A673 (cell line): ENCODE measurements around the gene SSBP2.

Experiments
- EZH2 ChIP-seq: fragments of 200-600 bp; sonication (generic); IDR thresholded peaks from 2 replicates; pipeline ENCODE4 v1.6.1; 2017; ENCODE audit warnings: borderline replicate concordance, low read depth, mild to moderate bottlenecking, mixed read lengths, antibody characterized with exemption, low read length; ENCODE audit not compliant: poor library complexity, severe bottlenecking
- TF ChIP-seq, protein P1 (sequence below): fragments of 300-800, 200-600 bp; sonication (generic); conservative IDR thresholded peaks from 2 replicates; pipeline ENCODE4 v1.5.1; 2017; ENCODE audit warnings: low read depth, mild to moderate bottlenecking, antibody characterized with exemption, low read length, moderate library complexity, mixed read lengths

- TF ChIP-seq, protein P1, sequence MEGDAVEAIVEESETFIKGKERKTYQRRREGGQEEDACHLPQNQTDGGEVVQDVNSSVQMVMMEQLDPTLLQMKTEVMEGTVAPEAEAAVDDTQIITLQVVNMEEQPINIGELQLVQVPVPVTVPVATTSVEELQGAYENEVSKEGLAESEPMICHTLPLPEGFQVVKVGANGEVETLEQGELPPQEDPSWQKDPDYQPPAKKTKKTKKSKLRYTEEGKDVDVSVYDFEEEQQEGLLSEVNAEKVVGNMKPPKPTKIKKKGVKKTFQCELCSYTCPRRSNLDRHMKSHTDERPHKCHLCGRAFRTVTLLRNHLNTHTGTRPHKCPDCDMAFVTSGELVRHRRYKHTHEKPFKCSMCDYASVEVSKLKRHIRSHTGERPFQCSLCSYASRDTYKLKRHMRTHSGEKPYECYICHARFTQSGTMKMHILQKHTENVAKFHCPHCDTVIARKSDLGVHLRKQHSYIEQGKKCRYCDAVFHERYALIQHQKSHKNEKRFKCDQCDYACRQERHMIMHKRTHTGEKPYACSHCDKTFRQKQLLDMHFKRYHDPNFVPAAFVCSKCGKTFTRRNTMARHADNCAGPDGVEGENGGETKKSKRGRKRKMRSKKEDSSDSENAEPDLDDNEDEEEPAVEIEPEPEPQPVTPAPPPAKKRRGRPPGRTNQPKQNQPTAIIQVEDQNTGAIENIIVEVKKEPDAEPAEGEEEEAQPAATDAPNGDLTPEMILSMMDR = no peak
- no peak for TF ChIP-seq EZH2
Measured at GRCh38 chr5:81429363-81429762, 321.5 kb downstream of the SSBP2 start.
